ENCODE results near the gene S100A16. TPM values are rescaled to one million over a fixed set of nuclear protein-coding genes. Genes with fewer than 3 reads are reported as not detected.
"Not testable (repeated sequence)": the region's sequence is repeated elsewhere in the genome, so short reads cannot be mapped to it uniquely, and the experiment has no call there.

The S100A16 gene
- total RNA-seq, 2 donors from 2014 or later, result not detected

DNA sequence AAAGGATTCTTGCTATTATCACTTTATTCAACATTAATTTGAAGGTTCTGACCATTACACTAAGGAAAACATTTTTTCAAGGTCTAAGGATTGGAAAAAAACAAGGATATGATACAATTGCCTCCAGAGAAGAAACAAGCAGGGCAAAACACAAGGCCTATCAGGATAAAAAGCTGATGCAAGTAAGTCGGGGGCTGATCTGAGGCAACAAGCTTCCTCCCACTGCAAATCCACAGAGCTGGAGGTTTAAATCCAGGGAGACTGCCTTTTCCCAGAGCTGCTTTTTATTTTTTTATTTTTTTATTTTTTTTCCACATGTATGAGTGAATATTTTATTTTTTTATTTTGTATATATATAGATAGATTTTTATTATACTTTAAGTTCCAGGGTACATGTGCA, 27.9 kb downstream of the S100A16 start:
- Mint-ChIP-seq H3K27ac (no peak overlapping the region), H3K4me3 (no peak overlapping the region), H3K36me3 (ENCODE audit: insufficient read depth in 2 of 2) (no peaks in the 10 kb centered on the region), H3K9me3 (no peaks in the 10 kb centered on the region), H3K27me3 (ENCODE audit: low read depth) (peaks cover 7% of the 10 kb centered on the region), H3K4me1 (ENCODE audit: low read depth) (no peaks in the 10 kb centered on the region)
- ATAC-seq (replicated peaks in 1 of 2) (no peak), DNase-seq (no peak)

DNA sequence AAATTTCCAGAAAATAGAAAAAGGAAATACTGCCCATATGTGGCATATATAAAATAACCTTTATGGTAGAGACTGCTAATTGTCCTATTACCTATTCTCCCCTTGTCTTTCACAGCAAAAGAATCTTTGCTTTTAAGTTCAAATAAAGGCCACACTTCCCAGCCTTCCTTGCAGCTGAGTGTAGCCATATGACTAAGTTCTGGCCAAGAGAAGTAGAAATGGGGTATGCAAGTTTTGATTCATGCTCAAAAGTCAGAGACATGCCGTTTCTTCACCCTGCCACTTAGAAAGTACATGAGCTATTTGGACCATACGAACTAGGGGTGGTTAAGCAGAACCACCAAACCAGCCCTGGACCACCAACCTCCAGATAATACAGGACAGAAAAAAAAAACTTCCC, 29.0 kb downstream of the S100A16 start:
- H3K4me1 Mint-ChIP-seq (ENCODE audit: low read depth), result no peaks in the 10 kb centered on the region
- no peak overlapping the region for H3K27ac Mint-ChIP-seq
- peaks cover 12% of the 10 kb centered on the region for H3K27me3 Mint-ChIP-seq (ENCODE audit: low read depth)
- no peaks in the 10 kb centered on the region for H3K36me3 Mint-ChIP-seq (ENCODE audit: insufficient read depth in 2 of 2)
- DNase-seq (no peak), ATAC-seq (replicated peaks in 1 of 2) (no peak)
- H3K9me3 Mint-ChIP-seq, result no peaks in the 10 kb centered on the region
- H3K4me3 Mint-ChIP-seq, result no peak overlapping the region

DNA sequence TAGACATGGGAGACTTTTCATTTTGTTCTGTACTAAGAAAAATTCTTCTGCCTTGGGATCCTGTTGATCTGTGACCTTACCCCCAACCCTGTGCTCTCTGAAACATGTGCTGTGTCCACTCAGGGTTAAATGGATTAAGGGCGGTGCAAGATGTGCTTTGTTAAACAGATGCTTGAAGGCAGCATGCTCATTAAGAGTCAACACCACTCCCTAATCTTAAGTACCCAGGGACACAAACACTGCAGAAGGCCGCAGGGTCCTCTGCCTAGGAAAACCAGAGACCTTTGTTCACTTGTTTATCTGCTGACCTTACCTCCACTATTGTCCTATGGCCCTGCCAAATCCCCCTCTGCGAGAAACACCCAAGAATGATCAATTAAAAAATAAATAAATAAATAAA, 29.4 kb downstream of the S100A16 start:
- ATAC-seq (replicated peaks in 1 of 2); DNase-seq; H3K27ac Mint-ChIP-seq; H3K4me3 Mint-ChIP-seq; H3K9me3 Mint-ChIP-seq; H3K4me1 Mint-ChIP-seq (ENCODE audit: low read depth); H3K36me3 Mint-ChIP-seq (ENCODE audit: insufficient read depth in 2 of 2): not testable (repeated sequence)
- H3K27me3 Mint-ChIP-seq (ENCODE audit: low read depth), result peaks cover 17% of the 10 kb centered on the region

DNA sequence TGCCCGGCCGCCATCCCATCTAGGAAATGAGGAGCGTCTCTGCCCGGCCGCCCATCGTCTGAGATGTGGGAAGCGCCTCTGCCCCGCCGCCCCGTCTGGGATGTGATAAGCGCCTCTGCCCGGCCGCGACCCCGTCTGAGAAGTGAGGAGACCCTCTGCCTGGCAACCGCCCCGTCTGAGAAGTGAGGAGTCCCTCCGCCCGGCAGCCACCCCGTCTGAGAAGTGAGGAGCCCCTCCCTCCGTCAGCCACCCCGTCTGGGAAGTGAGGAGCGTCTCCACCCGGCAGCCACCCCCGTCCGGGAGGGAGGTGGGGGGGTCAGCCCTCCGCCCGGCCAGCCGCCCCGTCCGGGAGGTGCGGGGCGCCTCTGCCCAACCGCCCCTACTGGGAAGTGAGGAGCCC, 30.1 kb downstream of the S100A16 start:
- H3K27me3 Mint-ChIP-seq (ENCODE audit: low read depth), result peaks cover 24% of the 10 kb centered on the region
- H3K9me3 Mint-ChIP-seq; H3K27ac Mint-ChIP-seq; H3K36me3 Mint-ChIP-seq (ENCODE audit: insufficient read depth in 2 of 2); DNase-seq; ATAC-seq (replicated peaks in 1 of 2); H3K4me3 Mint-ChIP-seq; H3K4me1 Mint-ChIP-seq (ENCODE audit: low read depth): not testable (repeated sequence)

DNA sequence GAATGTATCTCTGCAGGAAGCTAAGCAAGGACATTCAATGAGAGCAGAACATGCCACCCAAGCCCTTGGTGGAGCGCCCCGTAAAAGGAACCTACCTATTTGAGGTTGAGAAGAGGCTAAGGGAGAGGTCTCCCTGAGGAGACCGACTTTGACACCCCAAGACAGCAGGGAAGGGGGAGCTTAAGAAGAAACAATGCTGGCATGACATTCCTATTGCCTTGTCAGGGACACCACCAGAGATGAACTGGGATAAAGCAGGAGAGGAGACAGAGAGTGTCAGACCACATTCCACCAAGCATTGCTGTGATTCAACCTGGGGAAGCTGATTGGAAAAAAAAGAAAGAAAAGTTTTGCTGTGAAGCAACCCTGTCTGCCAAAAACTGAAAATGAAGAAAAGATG, 34.0 kb downstream of the S100A16 start:
- peaks cover 24% of the 10 kb centered on the region for H3K27me3 Mint-ChIP-seq (ENCODE audit: low read depth)
- DNase-seq (no peak), ATAC-seq (replicated peaks in 1 of 2) (no peak)
- H3K4me3 Mint-ChIP-seq, result no peak overlapping the region
- no peaks in the 10 kb centered on the region for H3K9me3 Mint-ChIP-seq
- no peak overlapping the region for H3K27ac Mint-ChIP-seq
- H3K36me3 Mint-ChIP-seq (ENCODE audit: insufficient read depth in 2 of 2), result no peaks in the 10 kb centered on the region
- H3K4me1 Mint-ChIP-seq (ENCODE audit: low read depth), result no peaks in the 10 kb centered on the region

DNA sequence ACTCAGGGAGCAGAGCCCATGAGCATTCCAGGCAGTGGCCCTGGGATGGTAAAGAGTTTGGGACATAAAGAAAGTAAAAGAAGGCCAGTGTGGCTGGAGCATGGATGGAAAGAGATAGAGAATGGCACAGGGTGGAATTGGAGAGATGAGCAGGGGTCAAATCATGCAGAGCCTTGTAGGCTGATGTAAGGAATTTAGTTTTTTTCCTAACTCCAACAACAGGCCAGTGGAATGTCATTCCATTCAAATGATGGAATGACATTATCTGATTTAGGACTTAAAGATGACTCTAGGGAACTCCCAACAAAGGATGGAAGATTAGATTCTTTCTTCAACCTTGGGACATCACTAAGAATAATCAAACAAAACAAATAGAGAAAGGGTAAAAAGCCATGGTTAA, 34.4 kb downstream of the S100A16 start:
- ATAC-seq (replicated peaks in 1 of 2) (no peak), DNase-seq (no peak)
- H3K27ac Mint-ChIP-seq, result no peak overlapping the region
- H3K4me1 Mint-ChIP-seq (ENCODE audit: low read depth), result peaks cover 4% of the 10 kb centered on the region
- peaks cover 23% of the 10 kb centered on the region for H3K27me3 Mint-ChIP-seq (ENCODE audit: low read depth)
- H3K9me3 Mint-ChIP-seq, result no peaks in the 10 kb centered on the region
- H3K4me3 Mint-ChIP-seq, result no peak overlapping the region
- no peaks in the 10 kb centered on the region for H3K36me3 Mint-ChIP-seq (ENCODE audit: insufficient read depth in 2 of 2)

DNA sequence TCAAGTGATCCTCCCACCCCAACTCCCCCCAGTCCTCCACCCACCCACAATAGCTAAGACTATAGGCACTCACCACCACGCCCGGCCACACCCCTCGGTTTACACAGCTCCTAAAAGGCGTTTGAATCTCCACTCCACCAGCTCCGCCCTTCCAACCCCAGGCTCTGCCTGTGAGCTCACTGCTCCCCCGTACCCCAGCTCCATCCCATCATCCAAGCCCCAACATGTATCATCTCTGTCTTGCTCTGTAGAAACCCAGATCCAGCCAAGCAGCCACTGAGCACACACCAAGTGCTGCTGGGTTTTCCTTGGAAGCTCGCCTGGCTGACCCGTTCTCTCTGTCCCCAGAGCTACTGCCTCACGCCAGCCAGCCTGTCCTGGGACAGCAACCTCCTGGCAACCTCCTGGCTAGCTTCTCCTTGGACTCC, 35.3 kb downstream of the S100A16 start:
- Mint-ChIP-seq H3K9me3 (no peaks in the 10 kb centered on the region), H3K27me3 (ENCODE audit: low read depth) (peaks cover 23% of the 10 kb centered on the region), H3K36me3 (ENCODE audit: insufficient read depth in 2 of 2) (peaks cover 3% of the 10 kb centered on the region in 2 donors), H3K27ac (no peak overlapping the region), H3K4me1 (ENCODE audit: low read depth) (peaks cover 12% of the 10 kb centered on the region), H3K4me3 (no peak overlapping the region)
- DNase-seq (no peak), ATAC-seq (replicated peaks in 1 of 2) (no peak)

DNA sequence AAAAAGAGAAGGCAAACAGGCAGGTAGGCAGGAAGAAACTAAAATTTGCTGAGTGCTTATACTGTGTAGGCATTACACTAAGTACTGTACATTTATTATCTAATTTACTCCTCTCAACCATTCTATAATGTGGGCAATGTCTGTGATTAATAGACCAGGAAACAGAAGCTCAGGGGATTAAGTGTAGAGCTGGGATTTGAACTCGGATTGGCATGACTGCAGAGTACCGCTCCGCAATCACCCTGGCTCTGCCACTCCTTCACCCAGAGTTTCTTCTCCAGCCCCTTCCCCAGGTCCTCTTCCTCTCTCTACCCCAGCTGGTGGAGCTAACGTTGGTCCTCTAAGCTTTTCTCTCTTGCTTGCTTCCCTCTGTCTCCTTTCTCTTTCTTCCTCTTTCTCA, 35.8 kb downstream of the S100A16 start:
- Mint-ChIP-seq H3K36me3 (ENCODE audit: insufficient read depth in 2 of 2) (peaks cover 3% of the 10 kb centered on the region in 2 donors), H3K9me3 (no peaks in the 10 kb centered on the region), H3K4me3 (no peak overlapping the region), H3K27ac (no peak overlapping the region), H3K27me3 (ENCODE audit: low read depth) (peaks cover 23% of the 10 kb centered on the region), H3K4me1 (ENCODE audit: low read depth) (peaks cover 17% of the 10 kb centered on the region)
- ATAC-seq (replicated peaks in 1 of 2), result no peak
- DNase-seq, result no peak

DNA sequence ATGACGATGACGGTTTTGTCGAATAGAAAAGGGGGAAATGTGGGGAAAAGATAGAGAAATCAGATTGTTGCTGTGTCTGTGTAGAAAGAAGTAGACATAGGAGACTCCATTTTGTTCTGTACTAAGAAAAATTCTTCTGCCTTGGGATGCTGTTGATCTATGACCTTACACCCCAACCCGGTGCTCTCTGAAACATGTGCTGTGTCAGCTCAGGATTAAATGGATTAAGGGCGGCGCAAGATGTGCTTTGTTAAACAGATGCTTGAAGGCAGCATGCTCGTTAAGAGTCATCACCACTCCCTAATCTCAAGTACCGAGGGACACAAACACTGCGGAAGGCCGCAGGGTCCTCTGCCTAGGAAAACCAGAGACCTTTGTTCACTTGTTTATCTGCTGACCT, 37.4 kb downstream of the S100A16 start:
- Mint-ChIP-seq H3K27me3 (ENCODE audit: low read depth) (peaks cover 27% of the 10 kb centered on the region), H3K4me1 (ENCODE audit: low read depth) (peaks cover 31% of the 10 kb centered on the region)
- ATAC-seq (replicated peaks in 1 of 2); H3K9me3 Mint-ChIP-seq; H3K27ac Mint-ChIP-seq; H3K36me3 Mint-ChIP-seq (ENCODE audit: insufficient read depth in 2 of 2); H3K4me3 Mint-ChIP-seq; DNase-seq: not testable (repeated sequence)

DNA sequence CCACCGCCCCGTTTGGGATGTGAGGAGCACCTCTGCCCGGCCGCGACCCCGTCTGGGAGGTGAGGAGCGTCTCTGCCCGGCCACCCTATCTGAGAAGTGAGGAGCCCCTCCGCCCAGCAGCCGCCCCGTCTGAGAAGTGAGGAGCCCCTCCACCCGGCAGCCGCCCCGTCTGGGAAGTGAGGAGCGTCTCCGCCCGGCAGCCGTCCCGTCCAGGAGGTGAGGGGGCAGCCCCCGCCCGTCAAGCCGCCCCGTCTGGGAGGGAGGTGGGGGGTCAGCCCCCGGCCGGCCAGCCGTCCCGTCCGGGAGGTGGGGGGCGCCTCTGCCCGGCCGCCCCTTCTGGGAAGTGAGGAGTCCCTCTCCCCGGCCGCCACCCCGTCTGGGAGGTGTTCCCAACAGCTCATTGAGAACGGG, 37.9 kb downstream of the S100A16 start:
- not testable (repeated sequence) for H3K36me3 Mint-ChIP-seq (ENCODE audit: insufficient read depth in 2 of 2); H3K9me3 Mint-ChIP-seq; DNase-seq; H3K27ac Mint-ChIP-seq; H3K4me3 Mint-ChIP-seq; ATAC-seq (replicated peaks in 1 of 2)
- Mint-ChIP-seq H3K4me1 (ENCODE audit: low read depth) (peaks cover 33% of the 10 kb centered on the region), H3K27me3 (ENCODE audit: low read depth) (peaks cover 29% of the 10 kb centered on the region)

DNA sequence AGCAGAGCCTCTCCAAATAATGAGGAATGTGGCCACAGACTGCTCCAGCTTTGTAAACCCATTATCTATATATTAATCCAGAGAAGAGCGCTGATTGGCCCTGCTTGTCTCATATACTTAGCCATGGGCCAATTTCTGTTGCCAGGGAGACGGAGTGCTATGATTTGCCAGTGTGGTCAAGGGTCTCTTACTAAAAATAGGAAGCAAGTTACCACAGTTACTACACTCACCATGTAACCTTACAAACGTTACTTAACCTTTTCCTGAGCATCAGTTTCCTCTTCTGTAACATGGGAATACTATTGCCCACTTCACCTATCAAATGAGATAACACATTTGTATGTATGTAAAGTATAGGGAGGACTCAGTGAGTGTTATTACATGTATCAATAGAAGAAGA, 39.6 kb downstream of the S100A16 start:
- Mint-ChIP-seq H3K27me3 (ENCODE audit: low read depth) (peaks cover 17% of the 10 kb centered on the region), H3K4me3 (peak overlapping the region; percentile 48 to 82), H3K27ac (peak overlapping the region; percentile 97), H3K36me3 (ENCODE audit: insufficient read depth in 2 of 2) (peaks cover 3% of the 10 kb centered on the region in 2 donors), H3K9me3 (no peaks in the 10 kb centered on the region), H3K4me1 (ENCODE audit: low read depth) (peaks cover 48% of the 10 kb centered on the region)
- no peak for DNase-seq
- ATAC-seq (replicated peaks in 1 of 2), result no peak

DNA sequence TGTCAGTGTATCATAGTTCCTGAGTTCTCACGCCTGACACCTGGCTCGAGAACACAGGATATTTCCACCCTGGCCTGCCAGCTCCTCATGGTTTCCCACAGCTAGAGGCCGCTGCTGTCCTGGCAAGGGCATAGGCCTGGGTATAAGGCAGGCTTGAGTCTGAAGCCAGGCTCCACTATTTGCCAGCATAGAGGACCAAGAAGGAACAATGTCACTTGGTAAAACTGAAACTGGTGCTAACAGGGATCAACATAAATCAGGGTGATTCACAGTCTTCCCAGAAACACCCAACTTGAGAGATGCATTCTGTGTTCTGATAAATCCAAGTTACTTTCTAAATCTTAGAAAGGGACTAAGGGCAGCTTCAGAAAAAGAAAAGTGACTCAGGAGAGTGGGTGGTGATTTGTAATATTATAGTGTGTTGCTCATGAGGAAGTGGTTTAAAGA, 40.3 kb downstream of the S100A16 start:
- Mint-ChIP-seq H3K9me3 (no peaks in the 10 kb centered on the region), H3K27ac (peak overlapping the region; percentile 97), H3K36me3 (ENCODE audit: insufficient read depth in 2 of 2) (peaks cover 3% of the 10 kb centered on the region in 2 donors), H3K27me3 (ENCODE audit: low read depth) (peaks cover 9% of the 10 kb centered on the region), H3K4me1 (ENCODE audit: low read depth) (peaks cover 56% of the 10 kb centered on the region), H3K4me3 (peak overlapping the region; percentile 0 to 82)
- peak; percentile 80 to 81 for ATAC-seq (replicated peaks in 1 of 2)
- DNase-seq, result peak; percentile 61 to 67

DNA sequence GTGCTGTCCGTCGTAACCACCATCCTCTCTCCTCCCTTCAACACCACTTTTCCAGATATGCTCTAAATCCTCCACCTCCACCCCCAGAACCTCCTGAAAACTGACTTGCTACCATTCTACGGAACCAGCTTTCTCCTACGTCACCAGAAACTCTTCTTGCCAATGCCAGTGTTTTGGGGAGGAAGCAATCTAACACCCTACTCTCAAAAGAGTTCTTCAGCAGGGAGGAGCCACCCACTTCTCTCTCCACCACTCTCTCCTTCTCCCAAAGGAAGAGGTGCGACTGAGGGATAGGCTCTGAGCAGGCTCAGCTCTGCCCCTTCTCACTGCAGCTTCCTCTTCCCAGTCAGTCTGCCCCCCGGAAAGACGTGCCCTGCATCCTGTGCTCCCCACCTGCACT, 41.2 kb downstream of the S100A16 start:
- Mint-ChIP-seq H3K27ac (peak overlapping the region; percentile 61), H3K9me3 (no peaks in the 10 kb centered on the region)

DNA sequence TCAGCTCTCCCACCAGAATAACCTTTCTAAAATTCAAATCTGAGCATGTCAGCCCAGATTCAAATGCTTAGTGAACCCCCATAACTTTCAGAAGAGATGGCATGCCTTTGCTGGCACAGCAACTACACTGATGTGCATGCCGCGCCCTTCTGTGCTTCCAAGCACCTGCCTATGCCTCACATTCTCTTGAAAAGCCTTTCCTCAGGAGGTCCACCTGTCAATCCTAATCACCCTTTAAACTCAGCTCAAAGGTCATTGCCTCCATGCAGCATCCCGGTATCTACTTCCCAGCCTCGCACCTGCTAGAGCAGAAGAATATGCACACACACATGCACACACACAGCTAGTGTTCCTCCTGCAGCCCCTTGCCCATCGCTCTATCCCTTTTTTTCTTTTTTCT, 42.1 kb downstream of the S100A16 start:
- no peak overlapping the region for H3K4me3 Mint-ChIP-seq
- no peak for ATAC-seq (replicated peaks in 1 of 2)
- H3K27me3 Mint-ChIP-seq (ENCODE audit: low read depth), result peaks cover 6% of the 10 kb centered on the region
- peaks cover 3% of the 10 kb centered on the region in 2 donors for H3K36me3 Mint-ChIP-seq (ENCODE audit: insufficient read depth in 2 of 2)
- H3K4me1 Mint-ChIP-seq (ENCODE audit: low read depth), result peaks cover 73% of the 10 kb centered on the region
- H3K27ac Mint-ChIP-seq, result no peak overlapping the region
- DNase-seq, result no peak
- H3K9me3 Mint-ChIP-seq, result no peaks in the 10 kb centered on the region

More for the DNA sequence above, 41.2 kb downstream of the S100A16 start:
- no peak for DNase-seq
- ATAC-seq (replicated peaks in 1 of 2), result no peak
- peak overlapping the region; percentile 31 to 44 for H3K4me3 Mint-ChIP-seq
- peaks cover 3% of the 10 kb centered on the region in 2 donors for H3K36me3 Mint-ChIP-seq (ENCODE audit: insufficient read depth in 2 of 2)
- peaks cover 65% of the 10 kb centered on the region for H3K4me1 Mint-ChIP-seq (ENCODE audit: low read depth)
- H3K27me3 Mint-ChIP-seq (ENCODE audit: low read depth), result peaks cover 6% of the 10 kb centered on the region

All from activated T-cell treated with anti-CD3 and anti-CD28 coated beads, Interleukin-2, amount 50 U/mL, for 72 hours (primary cell).